Chondrocyte (in vitro differentiated cells): ENCODE results near the gene RHBDF2. TPM values are rescaled to one million over a fixed set of nuclear protein-coding genes. Genes with fewer than 3 reads are reported as not detected.
A peak's percentile ranks its signal among the peaks of the same experiment; 100 is the strongest.

ENCODE experiments used
- DNase-seq: peaks from one replicate; pipeline ENCODE4 v3.0.0; 2021; ENCODE audit warnings: mixed read lengths, low spot score
- H3K27ac Mint-ChIP-seq: one replicate; pipeline ENCODE4 v1.8.0; 2021; ENCODE audit warnings: mild to moderate bottlenecking, moderate library complexity, mixed read lengths; ENCODE audit not compliant: unreplicated experiment
- H3K27me3 Mint-ChIP-seq: 2 replicates; pipeline ENCODE4 v1.8.0; 2021; ENCODE audit warnings: low read depth, mixed read lengths
- H3K36me3 Mint-ChIP-seq: 2 replicates; pipeline ENCODE4 v1.8.0; 2021; ENCODE audit warnings: low read depth, mixed read lengths
- H3K4me1 Mint-ChIP-seq: 2 replicates; pipeline ENCODE4 v1.8.0; 2021; ENCODE audit warnings: low read depth, mild to moderate bottlenecking, mixed read lengths
- H3K4me3 Mint-ChIP-seq: one replicate; pipeline ENCODE4 v1.8.0; 2021; ENCODE audit warnings: mild to moderate bottlenecking, moderate library complexity, mixed read lengths; ENCODE audit not compliant: unreplicated experiment
- H3K9me3 Mint-ChIP-seq: 2 replicates; pipeline ENCODE4 v1.8.0; 2021; ENCODE audit warnings: low read depth, mixed read lengths
- total RNA-seq: library from RNA; stranded (reverse); gene quantifications from 3 replicates; pipeline ENCODE4 v1.2.1, GENCODE V29; 2021
- TF ChIP-seq, protein P1 (sequence below): fragments of 200-600 bp; sonication (generic); IDR thresholded peaks from 2 replicates; pipeline ENCODE4 v1.5.0; 2021; ENCODE audit warnings: antibody characterized with exemption, mild to moderate bottlenecking, moderate library complexity

The RHBDF2 gene
- total RNA-seq, 1 donor from 2014 or later, result 5.4 TPM

DNA sequence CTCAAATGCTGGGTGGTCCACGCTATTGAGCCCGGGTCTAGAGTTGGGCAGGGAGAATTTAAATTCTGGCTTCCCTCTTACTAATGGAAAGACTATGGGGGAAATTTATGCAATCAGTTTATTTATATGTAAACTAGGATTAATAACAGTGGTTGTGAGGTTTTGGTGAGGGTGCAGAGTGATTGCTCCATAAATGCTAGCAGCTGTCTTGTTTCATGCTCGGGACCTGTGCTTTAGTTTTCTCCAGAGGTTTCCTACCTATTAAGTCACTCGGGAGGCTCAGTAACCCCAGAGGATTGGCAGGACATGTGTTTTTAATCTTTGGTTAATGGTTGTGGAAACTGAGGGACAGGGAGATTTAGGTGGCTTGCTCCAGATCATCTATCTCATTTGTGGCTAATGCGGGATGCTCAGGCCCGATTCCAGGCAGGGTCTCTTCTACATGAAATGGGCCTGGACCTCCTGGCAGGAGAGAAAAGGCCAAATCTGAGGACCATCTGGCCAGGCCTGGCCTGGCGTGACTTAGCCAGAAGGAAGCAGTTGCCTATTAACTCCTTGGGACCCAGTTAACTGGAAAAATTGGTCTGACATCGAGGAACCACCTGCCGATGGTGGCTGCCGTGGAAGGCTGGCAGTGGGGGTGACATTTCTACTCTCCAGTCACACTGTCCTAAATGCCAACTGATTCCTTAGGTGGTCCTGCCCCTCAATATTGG is 40.7 kb upstream of the RHBDF2 start:
- Mint-ChIP-seq H3K36me3 (no peaks in the 10 kb centered on the region), H3K27ac (no peak overlapping the region), H3K4me3 (no peak overlapping the region), H3K9me3 (no peaks in the 10 kb centered on the region), H3K27me3 (no peaks in the 10 kb centered on the region), H3K4me1 (peaks cover 19% of the 10 kb centered on the region)
- DNase-seq, result no peak
- TF ChIP-seq, protein P1, sequence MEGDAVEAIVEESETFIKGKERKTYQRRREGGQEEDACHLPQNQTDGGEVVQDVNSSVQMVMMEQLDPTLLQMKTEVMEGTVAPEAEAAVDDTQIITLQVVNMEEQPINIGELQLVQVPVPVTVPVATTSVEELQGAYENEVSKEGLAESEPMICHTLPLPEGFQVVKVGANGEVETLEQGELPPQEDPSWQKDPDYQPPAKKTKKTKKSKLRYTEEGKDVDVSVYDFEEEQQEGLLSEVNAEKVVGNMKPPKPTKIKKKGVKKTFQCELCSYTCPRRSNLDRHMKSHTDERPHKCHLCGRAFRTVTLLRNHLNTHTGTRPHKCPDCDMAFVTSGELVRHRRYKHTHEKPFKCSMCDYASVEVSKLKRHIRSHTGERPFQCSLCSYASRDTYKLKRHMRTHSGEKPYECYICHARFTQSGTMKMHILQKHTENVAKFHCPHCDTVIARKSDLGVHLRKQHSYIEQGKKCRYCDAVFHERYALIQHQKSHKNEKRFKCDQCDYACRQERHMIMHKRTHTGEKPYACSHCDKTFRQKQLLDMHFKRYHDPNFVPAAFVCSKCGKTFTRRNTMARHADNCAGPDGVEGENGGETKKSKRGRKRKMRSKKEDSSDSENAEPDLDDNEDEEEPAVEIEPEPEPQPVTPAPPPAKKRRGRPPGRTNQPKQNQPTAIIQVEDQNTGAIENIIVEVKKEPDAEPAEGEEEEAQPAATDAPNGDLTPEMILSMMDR, result no peak

DNA sequence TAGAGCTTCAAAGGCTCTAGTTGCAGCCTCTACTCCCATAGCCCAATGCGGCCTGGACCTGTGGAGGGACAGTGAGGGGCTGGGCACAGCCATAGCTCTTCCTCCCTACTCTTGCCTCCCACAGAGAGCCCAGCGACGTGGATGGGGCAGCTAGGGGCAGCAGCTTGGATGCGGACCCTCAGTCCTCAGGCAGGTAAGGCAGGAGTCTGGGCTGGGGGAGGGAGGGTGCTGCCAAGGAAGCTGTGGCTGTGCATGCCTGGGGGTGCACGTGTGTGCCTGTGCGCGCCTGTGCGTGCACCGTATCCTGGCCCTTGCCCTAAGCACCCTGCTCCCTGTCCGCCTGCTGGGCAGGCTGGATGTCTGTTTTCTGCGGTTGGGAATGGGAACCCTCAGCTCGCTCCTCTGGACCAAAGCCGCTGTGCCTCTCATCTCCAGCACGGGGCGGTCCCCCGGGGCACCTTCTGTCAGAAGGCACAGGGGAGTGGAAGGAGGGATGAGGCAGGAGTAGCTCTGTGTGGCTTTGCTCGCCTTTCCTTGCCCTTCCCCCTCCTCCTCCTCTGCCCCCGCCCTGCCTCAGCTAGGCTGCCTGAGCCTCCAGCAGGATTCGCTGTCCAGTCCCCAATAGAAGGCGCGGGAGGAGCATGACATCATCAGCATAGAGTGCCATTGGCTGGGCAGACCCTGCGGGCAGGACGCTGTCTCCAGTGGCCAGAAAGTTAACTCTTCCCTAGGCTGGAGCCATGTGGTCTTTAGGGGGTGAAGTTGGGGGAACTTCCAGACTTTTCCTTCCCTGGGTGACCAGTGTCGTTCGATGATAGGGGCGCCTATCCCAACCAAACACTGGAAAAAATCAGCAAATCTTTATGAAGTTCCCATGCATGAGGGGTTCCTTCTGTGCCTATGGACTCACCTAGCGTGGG is 39.4 kb upstream of the RHBDF2 start:
- H3K27ac Mint-ChIP-seq, result no peak overlapping the region
- peaks cover 19% of the 10 kb centered on the region for H3K4me1 Mint-ChIP-seq
- H3K4me3 Mint-ChIP-seq, result peak overlapping the region; percentile 68
- H3K27me3 Mint-ChIP-seq, result no peaks in the 10 kb centered on the region
- DNase-seq, result peak; percentile 96
- TF ChIP-seq, protein P1, result peak; percentile 42
- H3K9me3 Mint-ChIP-seq, result no peaks in the 10 kb centered on the region
- no peaks in the 10 kb centered on the region for H3K36me3 Mint-ChIP-seq

DNA sequence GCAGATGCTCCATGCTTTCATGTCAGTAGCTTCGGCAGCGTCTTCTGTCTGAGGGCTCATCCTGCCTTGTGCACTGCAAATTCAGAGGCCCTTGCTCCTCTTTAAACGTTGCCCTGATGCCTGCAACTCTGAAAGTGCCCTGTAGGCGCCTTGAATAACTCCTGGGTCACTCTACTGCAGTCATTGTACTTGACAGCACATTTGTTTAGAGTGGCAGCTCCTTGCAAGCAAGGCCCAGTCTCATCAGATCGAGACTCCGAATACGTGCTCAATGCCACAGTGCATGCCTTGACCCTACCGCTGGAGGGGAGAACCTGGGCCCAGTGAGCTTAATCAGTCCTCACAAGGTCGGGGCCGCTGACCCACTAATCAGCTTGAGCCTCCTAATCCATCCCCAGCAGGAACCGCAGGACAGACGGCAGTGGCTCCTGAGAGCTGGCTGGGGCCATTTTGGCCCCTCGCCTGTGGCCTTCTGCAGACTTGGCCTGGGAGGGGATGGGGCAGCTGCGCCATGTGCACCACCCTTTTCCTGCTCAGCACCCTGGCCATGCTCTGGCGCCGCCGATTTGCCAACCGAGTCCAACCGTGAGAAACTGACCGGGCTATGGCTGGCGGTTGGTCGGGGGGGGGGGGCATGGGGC is 38.5 kb upstream of the RHBDF2 start, which contains the start of gene PRCD:
Gene PRCD (plus strand): TSS at position 414 of the 641 bp plus-strand sequence. CDS start 98 bp downstream, at position 512.
- Mint-ChIP-seq H3K4me3 (peak within 1 kb of the TSS; percentile 68), H3K4me1 (peaks cover 19% of the 10 kb centered on the region), H3K36me3 (no peaks in the 10 kb centered on the region), H3K27ac (no peak within 1 kb of the TSS), H3K27me3 (no peaks in the 10 kb centered on the region), H3K9me3 (no peaks in the 10 kb centered on the region)
- TF ChIP-seq, protein P1, result no peak
- DNase-seq, result peak; percentile 72

DNA sequence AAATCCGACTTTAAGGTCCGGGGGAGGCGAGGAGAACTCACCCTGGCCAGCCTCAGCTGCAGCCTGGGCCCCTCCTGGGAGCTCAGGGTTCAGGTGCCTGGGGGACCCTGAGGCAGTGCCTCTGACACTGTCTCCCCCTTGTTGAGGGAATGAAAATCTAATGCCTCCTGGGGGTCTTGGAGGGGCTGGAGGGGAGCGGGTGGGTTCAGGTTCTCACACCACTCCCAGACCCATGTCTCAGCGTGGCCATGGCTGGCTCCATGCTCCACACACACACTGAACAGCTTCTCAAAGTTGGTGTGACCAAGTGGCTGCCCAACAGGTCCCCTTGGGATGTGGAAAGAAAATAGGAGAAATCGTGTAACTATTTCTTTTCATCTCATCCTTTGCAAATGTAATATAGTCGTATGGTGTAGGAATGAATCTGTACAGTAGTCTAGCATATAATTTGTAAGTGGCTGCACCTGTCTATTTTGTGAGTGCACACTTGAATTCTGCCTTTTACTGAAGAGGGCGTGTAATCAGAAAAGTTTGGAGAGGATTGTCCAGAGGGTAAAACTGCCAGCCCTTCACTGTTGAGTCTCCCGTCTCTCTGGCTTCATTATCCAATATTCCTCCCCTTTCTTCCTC is 37.8 kb upstream of the RHBDF2 start:
- DNase-seq, result peak; percentile 60
- H3K36me3 Mint-ChIP-seq, result no peaks in the 10 kb centered on the region
- no peak overlapping the region for H3K27ac Mint-ChIP-seq

More for the DNA sequence above, 37.8 kb upstream of the RHBDF2 start:
- H3K9me3 Mint-ChIP-seq, result no peaks in the 10 kb centered on the region
- peak overlapping the region; percentile 46 for H3K4me3 Mint-ChIP-seq
- peaks cover 12% of the 10 kb centered on the region for H3K4me1 Mint-ChIP-seq
- TF ChIP-seq, protein P1, result no peak
- H3K27me3 Mint-ChIP-seq, result no peaks in the 10 kb centered on the region
